HL-60 (cell line): Measurements from ENCODE around the gene PDE6C.
"Not testable (repeated sequence)": the region's sequence is repeated elsewhere in the genome, so short reads cannot be mapped to it uniquely, and the experiment has no call there.

ENCODE experiments used
- DNase-seq, 2 experiments: peaks; one replicate each; pipeline ENCODE4 v3.0.0-alpha.2; 2010 to 2020; ENCODE audit warnings: low read depth in 1 of 2, low spot score in 1 of 2
- H3K27ac ChIP-seq: fragments of 250-450 bp; sonication (Bioruptor Pico); replicated peaks from 2 replicates; pipeline ENCODE4 v1.5.1; 2020; ENCODE audit warnings: mild to moderate bottlenecking, moderate library complexity
- H3K27me3 ChIP-seq: fragments of 250-450 bp; sonication (Bioruptor Pico); 2 replicates; pipeline ENCODE4 v1.5.1; 2021; ENCODE audit warnings: mild to moderate bottlenecking, moderate library complexity; ENCODE audit not compliant: insufficient read depth, poor library complexity, severe bottlenecking
- H3K4me3 ChIP-seq: replicated peaks from 2 replicates; pipeline ENCODE4 v1.5.1; 2011; ENCODE audit warnings: mild to moderate bottlenecking, control low read depth, low read length; ENCODE audit not compliant: insufficient read depth
- GABPA ChIP-seq: IDR thresholded peaks from 2 replicates; pipeline ENCODE4 v1.6.1; 2012; ENCODE audit warnings: low read depth
- POLR2AphosphoS5 ChIP-seq: IDR thresholded peaks from 2 replicates; pipeline ENCODE4 v1.6.1; 2012; ENCODE audit warnings: low read depth
- REST ChIP-seq: IDR thresholded peaks from 2 replicates; pipeline ENCODE4 v1.6.1; 2012; ENCODE audit warnings: low read depth; ENCODE audit not compliant: insufficient replicate concordance
- SPI1 ChIP-seq: IDR thresholded peaks from 2 replicates; pipeline ENCODE4 v1.6.1; 2012; ENCODE audit warnings: low read depth, mild to moderate bottlenecking, borderline replicate concordance
- TF ChIP-seq, protein P1 (sequence below): IDR thresholded peaks from one replicate; pipeline ENCODE4 v1.5.1; 2011; ENCODE audit warnings: low read length, control low read depth, inconsistent platforms; ENCODE audit not compliant: insufficient read depth

The PDE6C gene

GRCh38 chr10:93695740-93696139 is 83.4 kb downstream of the PDE6C start:
- DNase-seq = no peak
- Histone ChIP-seq H3K27ac (no peak overlapping the region), H3K27me3 (no peaks in the 10 kb centered on the region), H3K4me3 (no peak overlapping the region)
- TF ChIP-seq SPI1 (no peak), POLR2AphosphoS5 (no peak), REST (no peak), GABPA (no peak)
- TF ChIP-seq, protein P1, sequence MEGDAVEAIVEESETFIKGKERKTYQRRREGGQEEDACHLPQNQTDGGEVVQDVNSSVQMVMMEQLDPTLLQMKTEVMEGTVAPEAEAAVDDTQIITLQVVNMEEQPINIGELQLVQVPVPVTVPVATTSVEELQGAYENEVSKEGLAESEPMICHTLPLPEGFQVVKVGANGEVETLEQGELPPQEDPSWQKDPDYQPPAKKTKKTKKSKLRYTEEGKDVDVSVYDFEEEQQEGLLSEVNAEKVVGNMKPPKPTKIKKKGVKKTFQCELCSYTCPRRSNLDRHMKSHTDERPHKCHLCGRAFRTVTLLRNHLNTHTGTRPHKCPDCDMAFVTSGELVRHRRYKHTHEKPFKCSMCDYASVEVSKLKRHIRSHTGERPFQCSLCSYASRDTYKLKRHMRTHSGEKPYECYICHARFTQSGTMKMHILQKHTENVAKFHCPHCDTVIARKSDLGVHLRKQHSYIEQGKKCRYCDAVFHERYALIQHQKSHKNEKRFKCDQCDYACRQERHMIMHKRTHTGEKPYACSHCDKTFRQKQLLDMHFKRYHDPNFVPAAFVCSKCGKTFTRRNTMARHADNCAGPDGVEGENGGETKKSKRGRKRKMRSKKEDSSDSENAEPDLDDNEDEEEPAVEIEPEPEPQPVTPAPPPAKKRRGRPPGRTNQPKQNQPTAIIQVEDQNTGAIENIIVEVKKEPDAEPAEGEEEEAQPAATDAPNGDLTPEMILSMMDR = no peak

GRCh38 chr10:93696582-93696981 is 84.2 kb downstream of the PDE6C start:
- H3K27me3 ChIP-seq, H3K27ac ChIP-seq, DNase-seq, H3K4me3 ChIP-seq: not testable (repeated sequence)

DNA sequence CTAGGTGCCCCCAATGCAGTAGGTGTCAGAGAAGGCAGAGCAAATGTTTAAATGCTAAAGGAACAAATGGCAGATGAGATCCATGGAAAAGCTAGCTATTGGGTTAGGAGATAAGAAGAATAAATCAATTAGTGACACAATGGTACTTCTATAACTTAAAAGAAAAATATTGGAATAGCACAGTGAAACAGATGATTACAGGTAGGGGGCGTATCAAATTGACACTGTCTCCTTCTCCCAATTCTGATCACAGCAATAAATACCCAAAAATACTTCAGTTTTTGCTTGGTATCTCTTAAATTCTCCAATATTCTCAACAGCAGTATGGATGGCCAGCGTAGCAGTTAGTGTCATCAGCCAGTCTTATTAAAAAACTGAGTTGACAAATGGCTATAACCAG is 84.9 kb downstream of the PDE6C start:
- no peak overlapping the region for H3K27ac ChIP-seq
- no peak for DNase-seq
- TF ChIP-seq POLR2AphosphoS5 (no peak), SPI1 (no peak), GABPA (no peak), REST (no peak)
- TF ChIP-seq, protein P1 = no peak
- no peaks in the 10 kb centered on the region for H3K27me3 ChIP-seq
- no peak overlapping the region for H3K4me3 ChIP-seq

GRCh38 chr10:93701866-93702209 is 89.5 kb downstream of the PDE6C start:
- Histone ChIP-seq H3K4me3 (peak overlapping the region; percentile 67), H3K27me3 (no peaks in the 10 kb centered on the region), H3K27ac (peak overlapping the region; percentile 84)
- TF ChIP-seq, protein P1 = no peak
- TF ChIP-seq REST (no peak), POLR2AphosphoS5 (no peak), SPI1 (no peak), GABPA (no peak)
- DNase-seq = peak; percentile 45 to 78
